ENCODE data around the gene PSMC3. TPM values are rescaled to one million over a fixed set of nuclear protein-coding genes. Genes with fewer than 3 reads are reported as not detected.

Gene PSMC3
- total and polyA plus RNA-seq, 4 donors, result 61.6 to 192 (median 141) TPM

DNA sequence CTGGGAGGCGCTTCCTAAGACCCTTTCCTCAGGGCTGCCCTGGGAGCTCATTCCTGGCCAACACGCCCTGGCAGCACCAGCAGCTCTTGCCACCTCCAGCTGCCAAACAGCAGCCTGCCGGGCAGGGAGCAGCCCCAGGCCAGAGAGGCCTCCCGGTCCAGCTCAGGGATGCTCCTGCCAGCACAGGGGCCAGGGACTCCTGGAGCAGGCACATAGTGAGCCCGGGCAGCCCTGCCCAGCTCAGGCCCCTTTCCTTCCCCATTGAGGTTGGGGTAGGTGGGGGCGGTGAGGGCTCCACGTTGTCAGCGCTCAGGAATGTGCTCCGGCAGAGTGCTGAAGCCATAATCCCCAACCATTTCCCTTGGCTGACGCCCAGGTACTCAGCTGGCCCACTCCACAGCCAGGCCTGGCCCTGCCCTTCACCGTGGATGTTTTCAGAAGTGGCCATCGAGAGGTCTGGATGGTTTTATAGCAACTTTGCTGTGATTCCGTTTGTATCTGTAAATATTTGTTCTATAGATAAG is 10.2 kb downstream of the PSMC3 start:
- H3K4me3 ChIP-seq, result no peak overlapping the region
- peaks cover 0 to 2% (median 0%) of the 10 kb centered on the region in 4 donors for H3K9me3 ChIP-seq (ENCODE audit: control insufficient read depth in 4 of 4, insufficient read depth in 3 of 4, low read length in 3 of 4)
- H3K27ac ChIP-seq (ENCODE audit: low read depth in 1 of 2, low read length in 1 of 2), result peak overlapping the region; percentile 71 to 92
- TF ChIP-seq, protein P1, sequence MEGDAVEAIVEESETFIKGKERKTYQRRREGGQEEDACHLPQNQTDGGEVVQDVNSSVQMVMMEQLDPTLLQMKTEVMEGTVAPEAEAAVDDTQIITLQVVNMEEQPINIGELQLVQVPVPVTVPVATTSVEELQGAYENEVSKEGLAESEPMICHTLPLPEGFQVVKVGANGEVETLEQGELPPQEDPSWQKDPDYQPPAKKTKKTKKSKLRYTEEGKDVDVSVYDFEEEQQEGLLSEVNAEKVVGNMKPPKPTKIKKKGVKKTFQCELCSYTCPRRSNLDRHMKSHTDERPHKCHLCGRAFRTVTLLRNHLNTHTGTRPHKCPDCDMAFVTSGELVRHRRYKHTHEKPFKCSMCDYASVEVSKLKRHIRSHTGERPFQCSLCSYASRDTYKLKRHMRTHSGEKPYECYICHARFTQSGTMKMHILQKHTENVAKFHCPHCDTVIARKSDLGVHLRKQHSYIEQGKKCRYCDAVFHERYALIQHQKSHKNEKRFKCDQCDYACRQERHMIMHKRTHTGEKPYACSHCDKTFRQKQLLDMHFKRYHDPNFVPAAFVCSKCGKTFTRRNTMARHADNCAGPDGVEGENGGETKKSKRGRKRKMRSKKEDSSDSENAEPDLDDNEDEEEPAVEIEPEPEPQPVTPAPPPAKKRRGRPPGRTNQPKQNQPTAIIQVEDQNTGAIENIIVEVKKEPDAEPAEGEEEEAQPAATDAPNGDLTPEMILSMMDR (IDR thresholded peaks at IDR 0.05; ENCODE audit: control extremely low read depth, extremely low read depth), result no peak
- DNase-seq (peak; percentile 87 to 92 (median 91)), ATAC-seq (ENCODE audit: insufficient read depth, low FRiP score) (peak; percentile 84)
- peaks cover 0 to 18% (median 15%) of the 10 kb centered on the region in 5 donors for H3K4me1 ChIP-seq (ENCODE audit: control insufficient read depth in 5 of 5, insufficient read depth in 5 of 5, low read length in 5 of 5)
- H3K27me3 ChIP-seq (ENCODE audit: control insufficient read depth in 3 of 3, insufficient read depth in 3 of 3, low read length in 2 of 3), result no peaks in the 10 kb centered on the region
- peaks cover 9 to 60% (median 30%) of the 10 kb centered on the region in 4 donors for H3K36me3 ChIP-seq (ENCODE audit: control insufficient read depth in 4 of 4, insufficient read depth in 4 of 4, low read length in 4 of 4)
- H3K9ac ChIP-seq (ENCODE audit: insufficient read depth in 1 of 2, low read length in 2 of 2), result peak overlapping the region; percentile 3 to 49
- WGBS, 2 donors, result 28 to 40% methylated on average over 13 of the region's 13 CpGs

DNA sequence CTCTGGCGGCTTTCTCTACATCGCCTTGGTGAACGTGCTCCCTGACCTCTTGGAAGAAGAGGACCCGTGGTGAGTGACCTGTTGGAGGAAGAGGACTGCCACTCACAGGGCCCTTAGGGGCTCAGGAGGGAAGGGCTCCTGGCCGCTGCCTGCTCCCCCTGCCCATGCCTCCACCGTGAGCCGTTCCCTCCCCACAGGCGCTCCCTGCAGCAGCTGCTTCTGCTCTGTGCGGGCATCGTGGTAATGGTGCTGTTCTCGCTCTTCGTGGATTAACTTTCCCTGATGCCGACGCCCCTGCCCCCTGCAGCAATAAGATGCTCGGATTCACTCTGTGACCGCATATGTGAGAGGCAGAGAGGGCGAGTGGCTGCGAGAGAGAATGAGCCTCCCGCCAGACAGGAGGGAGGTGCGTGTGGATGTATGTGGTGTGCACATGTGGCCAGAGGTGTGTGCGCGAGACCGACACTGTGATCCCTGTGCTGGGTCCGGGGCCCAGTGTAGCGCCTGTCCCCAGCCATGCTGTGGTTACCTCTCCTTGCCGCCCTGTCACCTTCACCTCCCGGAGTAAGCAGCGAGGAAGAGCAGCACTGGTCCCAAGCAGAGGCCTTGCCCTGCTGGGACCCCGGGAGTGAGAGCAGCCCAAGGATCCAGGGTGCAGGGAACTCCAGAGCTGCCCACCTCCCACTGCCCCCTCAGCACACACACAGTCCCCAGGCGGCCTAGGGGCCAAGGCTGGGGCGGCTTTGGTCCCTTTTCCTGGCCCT is 11.0 kb downstream of the PSMC3 start:
- H3K4me3 ChIP-seq, result no peak overlapping the region
- no peak for ATAC-seq (ENCODE audit: insufficient read depth, low FRiP score)

DNA sequence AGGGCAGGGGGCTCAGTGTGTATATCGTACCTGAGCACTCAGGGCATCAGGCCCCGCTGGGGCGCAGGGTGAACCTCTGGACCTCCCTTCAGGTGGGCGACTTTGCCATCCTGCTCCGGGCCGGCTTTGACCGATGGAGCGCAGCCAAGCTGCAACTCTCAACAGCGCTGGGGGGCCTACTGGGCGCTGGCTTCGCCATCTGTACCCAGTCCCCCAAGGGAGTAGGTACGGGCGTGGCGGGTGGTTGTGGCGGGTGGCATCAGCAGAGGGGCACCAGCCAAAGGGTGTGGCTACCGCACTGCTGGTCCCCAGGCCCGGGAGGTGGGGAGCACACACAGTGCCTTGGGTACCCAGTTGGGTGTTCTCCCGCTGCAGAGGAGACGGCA is 11.6 kb downstream of the PSMC3 start:
- no peak for ATAC-seq (ENCODE audit: insufficient read depth, low FRiP score)
- 90 to 97% methylated on average over 18 to 19 of the region's 19 CpGs for WGBS, 2 donors
- H3K36me3 ChIP-seq (ENCODE audit: control insufficient read depth in 4 of 4, insufficient read depth in 4 of 4, low read length in 4 of 4), result peaks cover 4 to 52% (median 22%) of the 10 kb centered on the region in 4 donors
- no peak for DNase-seq
- no peak overlapping the region for H3K9ac ChIP-seq (ENCODE audit: insufficient read depth in 1 of 2, low read length in 2 of 2)
- no peaks in the 10 kb centered on the region for H3K27me3 ChIP-seq (ENCODE audit: control insufficient read depth in 3 of 3, insufficient read depth in 3 of 3, low read length in 2 of 3)
- no peaks in the 10 kb centered on the region for H3K9me3 ChIP-seq (ENCODE audit: control insufficient read depth in 4 of 4, insufficient read depth in 3 of 4, low read length in 3 of 4)
- H3K4me3 ChIP-seq, result no peak overlapping the region
- H3K27ac ChIP-seq (ENCODE audit: low read depth in 1 of 2, low read length in 1 of 2), result peak overlapping the region; percentile 49 to 54
- TF ChIP-seq, protein P1 (IDR thresholded peaks at IDR 0.05; ENCODE audit: control extremely low read depth, extremely low read depth), result no peak
- peaks cover 3 to 26% (median 21%) of the 10 kb centered on the region in 5 donors for H3K4me1 ChIP-seq (ENCODE audit: control insufficient read depth in 5 of 5, insufficient read depth in 5 of 5, low read length in 5 of 5)

More for the DNA sequence above, 11.0 kb downstream of the PSMC3 start:
- peak overlapping the region; percentile 71 to 92 for H3K27ac ChIP-seq (ENCODE audit: low read depth in 1 of 2, low read length in 1 of 2)
- TF ChIP-seq, protein P1 (IDR thresholded peaks at IDR 0.05; ENCODE audit: control extremely low read depth, extremely low read depth), result no peak
- H3K9me3 ChIP-seq (ENCODE audit: control insufficient read depth in 4 of 4, insufficient read depth in 3 of 4, low read length in 3 of 4), result peaks cover 0 to 2% (median 0%) of the 10 kb centered on the region in 4 donors
- H3K27me3 ChIP-seq (ENCODE audit: control insufficient read depth in 3 of 3, insufficient read depth in 3 of 3, low read length in 2 of 3), result no peaks in the 10 kb centered on the region
- peak overlapping the region in 1 of 2 donors; percentile 3 for H3K9ac ChIP-seq (ENCODE audit: insufficient read depth in 1 of 2, low read length in 2 of 2)
- no peak for DNase-seq
- H3K4me1 ChIP-seq (ENCODE audit: control insufficient read depth in 5 of 5, insufficient read depth in 5 of 5, low read length in 5 of 5), result peaks cover 0 to 20% (median 15%) of the 10 kb centered on the region in 5 donors
- peaks cover 8 to 57% (median 27%) of the 10 kb centered on the region in 4 donors for H3K36me3 ChIP-seq (ENCODE audit: control insufficient read depth in 4 of 4, insufficient read depth in 4 of 4, low read length in 4 of 4)
- WGBS, 2 donors, result 88 to 89% methylated on average over 31 of the region's 31 CpGs
